HepG2 (cell line): Measurements from ENCODE around the gene KDR. TPM values are rescaled to one million over a fixed set of nuclear protein-coding genes. Genes with fewer than 3 reads are reported as not detected.

Experiments
- FOSL1 ChIP-seq: sonication (generic); formaldehyde crosslinking; IDR thresholded peaks from 2 replicates; pipeline ENCODE4 v1.9.0; 2021; ENCODE audit warnings: missing genetic modification reagents, borderline replicate concordance
- JUNB ChIP-seq: sonication (generic); formaldehyde crosslinking; IDR thresholded peaks from 2 replicates; pipeline ENCODE4 v1.8.0; 2022; ENCODE audit warnings: missing genetic modification reagents, mild to moderate bottlenecking, borderline replicate concordance
- KMT2A ChIP-seq: sonication (generic); formaldehyde crosslinking; IDR thresholded peaks from 2 replicates; pipeline ENCODE4 v1.4.0; 2020; ENCODE audit warnings: missing genetic modification reagents
- MIER2 ChIP-seq: IDR thresholded peaks from 2 replicates; pipeline ENCODE4 v1.6.1; 2016; ENCODE audit warnings: missing biosample characterization, missing genetic modification reagents
- SAFB2 ChIP-seq: sonication (generic); formaldehyde crosslinking; IDR thresholded peaks from 2 replicates; pipeline ENCODE4 v1.5.1; 2020; ENCODE audit warnings: missing genetic modification reagents, low read depth, mild to moderate bottlenecking, borderline replicate concordance
- SIN3A ChIP-seq: IDR thresholded peaks from 2 replicates; pipeline ENCODE4 v1.6.1; 2011; ENCODE audit warnings: low read depth, mild to moderate bottlenecking, control low read depth, low read length, borderline replicate concordance
- ZBTB38 ChIP-seq: sonication (generic); formaldehyde crosslinking; IDR thresholded peaks from 2 replicates; pipeline ENCODE4 v1.5.1; 2020; ENCODE audit warnings: mild to moderate bottlenecking, missing genetic modification reagents
- ZNF318 ChIP-seq: sonication (generic); formaldehyde crosslinking; IDR thresholded peaks from 2 replicates; pipeline ENCODE4 v1.4.0; 2020; ENCODE audit warnings: mild to moderate bottlenecking, missing genetic modification reagents
- ZNF468 ChIP-seq: sonication (generic); formaldehyde crosslinking; IDR thresholded peaks from 2 replicates; pipeline ENCODE4 v1.8.0; 2022; ENCODE audit warnings: mild to moderate bottlenecking, moderate library complexity, missing genetic modification reagents
- ZNF644 ChIP-seq: IDR thresholded peaks from 2 replicates; pipeline ENCODE4 v1.6.1; 2016; ENCODE audit warnings: low read depth
- polyA plus RNA-seq, 8 experiments: library from polyadenylated mRNA; depleted of rRNA in 3 of 8; stranded (reverse) in 7 of 8; unstranded in 1 of 8; fragments of >200 nt; fragmentation: Illumina TruSeq in 4 of 8; extraction: Trizol in 4 of 8; gene quantifications; 2 replicates each; pipeline versions ENCODE4 v1.2.1 to v1.2.3, GENCODE V29; 2011 to 2016; ENCODE audit warnings: low read depth in 4 of 8, missing spikeins in 1 of 8, mixed read lengths in 1 of 8; ENCODE audit not compliant: insufficient read depth in 1 of 8
- total RNA-seq, 5 experiments: library from RNA; depleted of rRNA; stranded (reverse); fragments of >200 nt; fragmentation: Illumina TruSeq; extraction: Trizol; gene quantifications; 2 replicates each; pipeline ENCODE4 v1.2.3, GENCODE V29; 2016; ENCODE audit warnings: low read depth in 1 of 5
- TF ChIP-seq, protein P1 (sequence below): IDR thresholded peaks from 2 replicates; pipeline ENCODE4 v1.6.1; 2016; ENCODE audit warnings: low read depth, missing genetic modification reagents, missing compliant biosample characterization
- TF ChIP-seq, protein P2 (sequence below): sonication (generic); formaldehyde crosslinking; IDR thresholded peaks from 2 replicates; pipeline ENCODE4 v1.5.0; 2020; ENCODE audit warnings: missing genetic modification reagents

KDR gene
- total and polyA plus RNA-seq, 2 of the 13 experiments (the other 11 are each of a cell fraction or from before 2014, with no cell fraction given), result not detected

GRCh38 chr4:55127053-55127452 lies 1.7 kb upstream of the KDR start (continued):
- TF ChIP-seq ZNF318 (CRISPR knock-in tag) (no peak), ZBTB38 (CRISPR knock-in tag) (no peak), MIER2 (CRISPR knock-in tag) (no peak), KMT2A (CRISPR knock-in tag) (no peak), ZNF644 (CRISPR knock-in tag) (no peak), SIN3A (no peak), FOSL1 (no peak), JUNB (CRISPR knock-in tag) (no peak), ZNF468 (CRISPR knock-in tag) (no peak), SAFB2 (CRISPR knock-in tag) (no peak)
- TF ChIP-seq, protein P1, sequence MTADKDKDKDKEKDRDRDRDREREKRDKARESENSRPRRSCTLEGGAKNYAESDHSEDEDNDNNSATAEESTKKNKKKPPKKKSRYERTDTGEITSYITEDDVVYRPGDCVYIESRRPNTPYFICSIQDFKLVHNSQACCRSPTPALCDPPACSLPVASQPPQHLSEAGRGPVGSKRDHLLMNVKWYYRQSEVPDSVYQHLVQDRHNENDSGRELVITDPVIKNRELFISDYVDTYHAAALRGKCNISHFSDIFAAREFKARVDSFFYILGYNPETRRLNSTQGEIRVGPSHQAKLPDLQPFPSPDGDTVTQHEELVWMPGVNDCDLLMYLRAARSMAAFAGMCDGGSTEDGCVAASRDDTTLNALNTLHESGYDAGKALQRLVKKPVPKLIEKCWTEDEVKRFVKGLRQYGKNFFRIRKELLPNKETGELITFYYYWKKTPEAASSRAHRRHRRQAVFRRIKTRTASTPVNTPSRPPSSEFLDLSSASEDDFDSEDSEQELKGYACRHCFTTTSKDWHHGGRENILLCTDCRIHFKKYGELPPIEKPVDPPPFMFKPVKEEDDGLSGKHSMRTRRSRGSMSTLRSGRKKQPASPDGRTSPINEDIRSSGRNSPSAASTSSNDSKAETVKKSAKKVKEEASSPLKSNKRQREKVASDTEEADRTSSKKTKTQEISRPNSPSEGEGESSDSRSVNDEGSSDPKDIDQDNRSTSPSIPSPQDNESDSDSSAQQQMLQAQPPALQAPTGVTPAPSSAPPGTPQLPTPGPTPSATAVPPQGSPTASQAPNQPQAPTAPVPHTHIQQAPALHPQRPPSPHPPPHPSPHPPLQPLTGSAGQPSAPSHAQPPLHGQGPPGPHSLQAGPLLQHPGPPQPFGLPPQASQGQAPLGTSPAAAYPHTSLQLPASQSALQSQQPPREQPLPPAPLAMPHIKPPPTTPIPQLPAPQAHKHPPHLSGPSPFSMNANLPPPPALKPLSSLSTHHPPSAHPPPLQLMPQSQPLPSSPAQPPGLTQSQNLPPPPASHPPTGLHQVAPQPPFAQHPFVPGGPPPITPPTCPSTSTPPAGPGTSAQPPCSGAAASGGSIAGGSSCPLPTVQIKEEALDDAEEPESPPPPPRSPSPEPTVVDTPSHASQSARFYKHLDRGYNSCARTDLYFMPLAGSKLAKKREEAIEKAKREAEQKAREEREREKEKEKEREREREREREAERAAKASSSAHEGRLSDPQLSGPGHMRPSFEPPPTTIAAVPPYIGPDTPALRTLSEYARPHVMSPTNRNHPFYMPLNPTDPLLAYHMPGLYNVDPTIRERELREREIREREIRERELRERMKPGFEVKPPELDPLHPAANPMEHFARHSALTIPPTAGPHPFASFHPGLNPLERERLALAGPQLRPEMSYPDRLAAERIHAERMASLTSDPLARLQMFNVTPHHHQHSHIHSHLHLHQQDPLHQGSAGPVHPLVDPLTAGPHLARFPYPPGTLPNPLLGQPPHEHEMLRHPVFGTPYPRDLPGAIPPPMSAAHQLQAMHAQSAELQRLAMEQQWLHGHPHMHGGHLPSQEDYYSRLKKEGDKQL, result no peak
- TF ChIP-seq, protein P2, sequence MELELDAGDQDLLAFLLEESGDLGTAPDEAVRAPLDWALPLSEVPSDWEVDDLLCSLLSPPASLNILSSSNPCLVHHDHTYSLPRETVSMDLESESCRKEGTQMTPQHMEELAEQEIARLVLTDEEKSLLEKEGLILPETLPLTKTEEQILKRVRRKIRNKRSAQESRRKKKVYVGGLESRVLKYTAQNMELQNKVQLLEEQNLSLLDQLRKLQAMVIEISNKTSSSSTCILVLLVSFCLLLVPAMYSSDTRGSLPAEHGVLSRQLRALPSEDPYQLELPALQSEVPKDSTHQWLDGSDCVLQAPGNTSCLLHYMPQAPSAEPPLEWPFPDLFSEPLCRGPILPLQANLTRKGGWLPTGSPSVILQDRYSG (CRISPR knock-in tag), result no peak
